IPS DF 4.7 (cell line): ENCODE measurements around the gene INSC.

Source experiments
- DNase-seq: peaks from one replicate; pipeline ENCODE4 v3.0.0-alpha.2; 2013; ENCODE audit warnings: low spot score; ENCODE audit errors: extremely low read depth

Gene INSC

GRCh38 chr11:15145151-15145550, 30.4 kb downstream of the INSC start:
- DNase-seq = no peak

- no peak for DNase-seq
Observed at GRCh38 chr11:15145615-15146014, 30.9 kb downstream of the INSC start.

- no peak for DNase-seq
Observed at GRCh38 chr11:15146271-15147003, 31.7 kb downstream of the INSC start.

- DNase-seq = no peak
Observed at GRCh38 chr11:15148169-15148568, 33.4 kb downstream of the INSC start.

GRCh38 chr11:15149050-15149449, 34.3 kb downstream of the INSC start:
- DNase-seq = no peak

- no peak for DNase-seq
Observed at GRCh38 chr11:15150507-15150906, 35.8 kb downstream of the INSC start.

GRCh38 chr11:15153231-15153630, 38.5 kb downstream of the INSC start:
- no peak for DNase-seq

GRCh38 chr11:15157181-15157580, 42.5 kb downstream of the INSC start:
- DNase-seq = no peak

GRCh38 chr11:15157606-15158137, 42.9 kb downstream of the INSC start:
- no peak for DNase-seq

- DNase-seq = no peak
Observed at GRCh38 chr11:15158351-15159015, 43.8 kb downstream of the INSC start.

GRCh38 chr11:15159085-15159484, 44.4 kb downstream of the INSC start:
- peak; percentile 16 for DNase-seq

- no peak for DNase-seq
Observed at GRCh38 chr11:15161790-15162189, 47.1 kb downstream of the INSC start.

- no peak for DNase-seq
Observed at GRCh38 chr11:15163136-15163535, 48.4 kb downstream of the INSC start.

GRCh38 chr11:15166204-15166603, 51.5 kb downstream of the INSC start:
- no peak for DNase-seq

GRCh38 chr11:15169815-15170551, 55.3 kb downstream of the INSC start:
- no peak for DNase-seq

GRCh38 chr11:15170698-15171097, 56.0 kb downstream of the INSC start:
- no peak for DNase-seq

GRCh38 chr11:15171956-15172355, 57.2 kb downstream of the INSC start:
- DNase-seq = no peak

GRCh38 chr11:15175831-15176230, 61.1 kb downstream of the INSC start:
- DNase-seq = no peak

- DNase-seq = no peak
Observed at GRCh38 chr11:15176646-15177163, 62.0 kb downstream of the INSC start.

GRCh38 chr11:15177491-15177890, 62.8 kb downstream of the INSC start:
- no peak for DNase-seq

GRCh38 chr11:15178214-15178613, 63.5 kb downstream of the INSC start:
- no peak for DNase-seq

- DNase-seq = no peak
Observed at GRCh38 chr11:15179167-15179566, 64.4 kb downstream of the INSC start.
